GM10248 (cell line): ENCODE results near the gene KBTBD7.
"Not testable (repeated sequence)": the region's sequence is repeated elsewhere in the genome, so short reads cannot be mapped to it uniquely, and the experiment has no call there.

ENCODE experiments used
- CTCF ChIA-PET: fragments of 300-600 bp; sonication (Branson Sonifier 250); formaldehyde crosslinking; extraction: SDS; loops from one replicate; lab custom pipeline; 2021; ENCODE audit warnings: antibody characterized with exemption; lab: Yijun Ruan, JAX
- POLR2A ChIA-PET: fragments of 350-650 bp; sonication (Branson Sonifier 250); formaldehyde crosslinking; extraction: SDS; loops from one replicate; lab custom pipeline; 2020; ENCODE audit warnings: antibody characterized with exemption; lab: Yijun Ruan, JAX
- DNase-seq: peaks from one replicate; pipeline ENCODE4 v3.0.0; 2012; ENCODE audit errors: extremely low spot score
- TF ChIP-seq, protein P1 (sequence below): IDR thresholded peaks from 2 replicates; pipeline ENCODE4 v1.5.1; 2012; ENCODE audit warnings: mild to moderate bottlenecking, low read depth; ENCODE audit errors: extremely low read depth, missing control alignments, control extremely low read depth

KBTBD7 gene

DNA sequence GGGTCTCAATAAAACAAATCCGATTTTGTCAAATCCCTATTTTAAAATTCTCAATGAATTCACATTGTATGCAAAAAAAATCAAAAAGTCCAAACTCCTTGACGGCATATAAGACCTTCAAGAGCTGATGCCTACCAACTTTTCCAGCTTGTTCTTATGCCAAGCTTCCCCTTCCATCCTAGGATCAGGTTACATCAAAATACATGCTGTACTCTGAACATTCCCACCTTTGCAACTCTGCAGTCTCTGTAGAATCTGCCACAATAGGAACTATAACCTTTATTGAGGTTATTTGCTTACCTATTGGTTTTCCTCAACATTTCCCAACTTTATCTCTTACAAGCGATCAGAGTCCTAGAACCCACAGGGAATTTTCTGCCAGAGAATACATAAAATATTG, 7.9 kb downstream of the KBTBD7 start:
- no peak for DNase-seq
- ChIA-PET CTCF (interaction anchor here (1.2 to 1.4 kb wide), 2 partner anchors 57 to 69 kb away, joined by 3 read pairs; no protein-coding TSS in a partner anchor), POLR2A (no interaction called here)
- TF ChIP-seq, protein P1, sequence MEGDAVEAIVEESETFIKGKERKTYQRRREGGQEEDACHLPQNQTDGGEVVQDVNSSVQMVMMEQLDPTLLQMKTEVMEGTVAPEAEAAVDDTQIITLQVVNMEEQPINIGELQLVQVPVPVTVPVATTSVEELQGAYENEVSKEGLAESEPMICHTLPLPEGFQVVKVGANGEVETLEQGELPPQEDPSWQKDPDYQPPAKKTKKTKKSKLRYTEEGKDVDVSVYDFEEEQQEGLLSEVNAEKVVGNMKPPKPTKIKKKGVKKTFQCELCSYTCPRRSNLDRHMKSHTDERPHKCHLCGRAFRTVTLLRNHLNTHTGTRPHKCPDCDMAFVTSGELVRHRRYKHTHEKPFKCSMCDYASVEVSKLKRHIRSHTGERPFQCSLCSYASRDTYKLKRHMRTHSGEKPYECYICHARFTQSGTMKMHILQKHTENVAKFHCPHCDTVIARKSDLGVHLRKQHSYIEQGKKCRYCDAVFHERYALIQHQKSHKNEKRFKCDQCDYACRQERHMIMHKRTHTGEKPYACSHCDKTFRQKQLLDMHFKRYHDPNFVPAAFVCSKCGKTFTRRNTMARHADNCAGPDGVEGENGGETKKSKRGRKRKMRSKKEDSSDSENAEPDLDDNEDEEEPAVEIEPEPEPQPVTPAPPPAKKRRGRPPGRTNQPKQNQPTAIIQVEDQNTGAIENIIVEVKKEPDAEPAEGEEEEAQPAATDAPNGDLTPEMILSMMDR: no peak

DNA sequence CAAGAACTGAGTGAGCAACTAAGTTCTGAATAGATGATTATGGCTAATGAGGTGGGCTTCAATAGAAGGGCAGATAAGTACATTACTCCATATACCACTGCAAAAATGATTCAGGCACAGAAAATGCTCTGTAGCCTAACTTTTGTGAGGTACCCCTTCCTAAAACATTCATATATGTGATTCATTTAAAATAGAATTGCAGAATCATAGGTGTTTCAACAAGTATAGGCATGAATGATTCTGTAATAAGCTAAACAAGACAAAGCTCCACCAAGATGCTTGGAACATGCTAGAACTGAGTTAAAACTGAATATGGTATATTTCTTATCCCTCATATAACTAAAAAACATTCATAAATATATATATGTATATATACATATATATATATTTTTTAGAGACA, 12.1 kb downstream of the KBTBD7 start:
- TF ChIP-seq, protein P1: no peak
- CTCF ChIA-PET: interaction anchor here (1.4 kb wide), 1 partner anchor 44 kb away, joined by 3 read pairs; no protein-coding TSS in a partner anchor
- no peak for DNase-seq
- POLR2A ChIA-PET: no interaction called here

DNA sequence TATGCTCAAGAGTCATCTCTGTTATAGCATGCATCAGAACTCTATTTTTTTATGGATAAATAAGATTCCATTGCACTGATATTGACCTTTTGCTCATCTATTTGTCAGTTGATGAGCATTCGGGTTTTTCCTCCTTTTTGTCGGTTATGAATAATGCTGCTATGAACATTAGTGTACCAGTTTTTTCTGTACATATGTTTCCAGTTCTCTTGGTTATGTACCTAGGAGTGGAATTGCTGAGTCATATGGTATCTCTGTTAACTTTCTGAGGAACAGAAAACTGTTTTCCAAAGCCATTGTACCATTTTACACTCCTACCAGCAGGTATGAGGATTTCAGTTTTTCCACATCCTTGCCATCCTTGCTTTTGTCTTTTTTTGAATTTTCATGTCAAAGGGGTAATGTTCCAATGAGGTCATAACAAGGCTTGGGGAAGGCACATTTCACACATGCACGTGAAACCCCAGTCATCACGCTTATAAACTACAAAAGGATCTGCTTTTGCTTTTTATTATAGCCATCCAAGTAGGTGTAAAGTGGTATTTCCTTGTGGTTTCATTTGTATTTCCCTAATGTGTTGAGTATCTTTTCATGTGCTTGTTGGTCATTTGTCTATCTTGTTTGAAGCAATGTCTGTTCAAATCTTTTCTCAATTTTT, 14.6 kb downstream of the KBTBD7 start:
- TF ChIP-seq, protein P1: no peak
- ChIA-PET POLR2A (no interaction called here), CTCF (interaction anchor here (1.1 to 1.4 kb wide), 2 partner anchors 24 to 45 kb away, joined by 3 to 4 read pairs; no protein-coding TSS in a partner anchor)
- DNase-seq: no peak

DNA sequence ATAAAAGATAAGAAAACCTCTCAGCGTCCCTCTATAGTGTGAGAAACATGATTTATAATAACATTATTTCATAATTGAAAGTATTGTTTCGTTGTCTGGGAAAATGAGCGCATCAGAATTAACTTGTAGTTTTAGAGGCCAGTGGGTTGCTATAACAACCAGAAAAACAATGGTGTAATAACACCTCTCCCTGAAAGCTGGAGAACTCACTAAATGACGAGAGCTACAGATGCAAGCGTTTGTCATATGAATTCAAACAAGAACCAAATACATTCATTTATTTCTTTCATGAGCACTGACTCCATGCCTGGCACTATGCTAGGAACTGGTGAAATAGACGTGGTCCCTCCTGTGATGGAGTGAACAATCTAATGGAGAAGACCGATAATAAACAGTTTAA, 16.3 kb downstream of the KBTBD7 start:
- ChIA-PET CTCF (interaction anchor here (1.4 to 1.5 kb wide), 2 partner anchors 19 to 26 kb away, joined by 3 to 4 read pairs; no protein-coding TSS in a partner anchor), POLR2A (no interaction called here)
- TF ChIP-seq, protein P1: no peak
- no peak for DNase-seq

DNA sequence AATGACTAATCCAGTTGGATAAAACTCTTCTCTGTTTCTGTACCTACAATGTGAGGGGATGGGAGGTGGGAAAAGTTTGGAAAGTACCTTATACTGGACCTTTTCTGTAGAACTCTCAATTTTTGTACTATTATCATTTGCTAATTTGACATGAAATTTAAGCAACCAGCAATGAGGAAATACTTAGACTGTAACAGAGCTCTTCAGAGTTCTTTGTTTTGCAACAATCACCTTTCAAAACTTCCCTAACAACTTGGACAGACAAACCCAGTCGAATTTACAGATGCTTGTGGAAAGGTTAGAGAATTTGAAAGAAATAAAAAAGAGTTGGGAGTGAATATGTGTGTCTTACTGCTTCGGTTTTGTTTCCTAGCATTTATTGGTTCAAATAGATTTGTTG, 16.8 kb downstream of the KBTBD7 start:
- DNase-seq: no peak
- CTCF ChIA-PET: interaction anchor here (1.4 to 1.5 kb wide), 2 partner anchors 19 to 27 kb away, joined by 3 to 4 read pairs; no protein-coding TSS in a partner anchor
- POLR2A ChIA-PET: no interaction called here
- TF ChIP-seq, protein P1: no peak

DNA sequence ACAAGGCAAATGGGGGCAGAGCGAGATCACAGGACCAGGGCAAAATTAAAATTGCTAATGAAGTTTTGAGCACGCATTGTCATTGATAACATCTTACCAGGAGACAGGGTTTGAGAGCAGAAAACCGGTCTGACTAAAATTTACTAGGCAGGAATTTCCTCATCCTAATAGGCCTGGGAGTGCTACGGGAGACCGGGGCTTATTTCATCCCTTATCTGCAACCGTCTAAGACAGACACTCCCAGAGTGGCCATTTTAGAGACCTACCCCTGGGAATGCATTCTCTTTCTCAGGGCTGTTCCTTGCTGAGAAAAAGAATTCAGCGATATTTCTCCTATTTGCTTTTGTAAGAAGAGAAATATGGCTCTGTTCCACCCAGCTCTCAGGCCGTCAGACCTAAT, 18.8 kb downstream of the KBTBD7 start:
- DNase-seq, POLR2A ChIA-PET, CTCF ChIA-PET: not testable (repeated sequence)

DNA sequence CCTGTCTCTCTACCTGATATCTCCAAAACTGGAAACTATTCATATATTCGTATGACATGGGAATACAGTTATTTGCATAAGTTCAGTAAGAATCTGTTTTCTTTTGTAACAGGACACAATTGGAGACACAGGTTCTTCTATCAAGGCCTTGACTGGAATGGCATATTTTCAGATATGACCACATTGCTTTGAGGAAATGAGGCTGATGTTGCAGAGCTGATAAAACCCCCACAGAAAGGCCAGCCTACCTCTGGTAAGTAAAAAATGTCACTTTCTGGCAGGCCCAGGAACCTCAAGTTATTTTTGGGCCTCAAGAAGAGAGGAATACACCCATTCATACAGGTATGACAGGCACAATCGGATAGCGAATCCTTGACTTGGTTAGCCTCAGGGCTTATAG, 32.2 kb downstream of the KBTBD7 start:
- DNase-seq: no peak
- ChIA-PET POLR2A (no interaction called here), CTCF (interaction anchor here (1.2 kb wide), 1 partner anchor 24 kb away, joined by 3 read pairs; no protein-coding TSS in a partner anchor)
- TF ChIP-seq, protein P1: no peak
